IPS-11a (cell line): ENCODE results near the gene TSC2.

Experiments
- H3K4me3 ChIP-seq: one replicate; pipeline ENCODE4 v1.5.1; 2013; ENCODE audit warnings: low read depth, low read length, control low read depth

Gene TSC2

GRCh38 chr16:2066139-2066538 is 18.4 kb downstream of the TSC2 start:
- no peak overlapping the region for H3K4me3 ChIP-seq

GRCh38 chr16:2070576-2071453 is 23.0 kb downstream of the TSC2 start:
- no peak overlapping the region for H3K4me3 ChIP-seq

- H3K4me3 ChIP-seq = no peak overlapping the region
These were observed 23.8 kb downstream of the TSC2 start for GRCh38 chr16:2071454-2072202.

GRCh38 chr16:2072926-2073325 is 25.1 kb downstream of the TSC2 start:
- H3K4me3 ChIP-seq = no peak overlapping the region

- no peak overlapping the region for H3K4me3 ChIP-seq
These were observed 26.3 kb downstream of the TSC2 start for GRCh38 chr16:2074071-2074470.

- H3K4me3 ChIP-seq = no peak overlapping the region
These were observed 27.8 kb downstream of the TSC2 start for GRCh38 chr16:2075631-2076030.

- no peak overlapping the region for H3K4me3 ChIP-seq
These were observed 28.5 kb downstream of the TSC2 start for GRCh38 chr16:2076072-2076865.

- no peak overlapping the region for H3K4me3 ChIP-seq
These were observed 29.2 kb downstream of the TSC2 start for GRCh38 chr16:2077016-2077415.

GRCh38 chr16:2077696-2078095 is 29.9 kb downstream of the TSC2 start:
- H3K4me3 ChIP-seq = no peak overlapping the region

- no peak overlapping the region for H3K4me3 ChIP-seq
These were observed 30.3 kb downstream of the TSC2 start for GRCh38 chr16:2078096-2078495.

- no peak overlapping the region for H3K4me3 ChIP-seq
These were observed 30.9 kb downstream of the TSC2 start for GRCh38 chr16:2078691-2079090.

- H3K4me3 ChIP-seq = no peak overlapping the region
These were observed 31.6 kb downstream of the TSC2 start for GRCh38 chr16:2079311-2079800.

- H3K4me3 ChIP-seq = no peak overlapping the region
These were observed 32.2 kb downstream of the TSC2 start for GRCh38 chr16:2079991-2080390.

- H3K4me3 ChIP-seq = no peak overlapping the region
These were observed 33.7 kb downstream of the TSC2 start for GRCh38 chr16:2081201-2082084.

- no peak overlapping the region for H3K4me3 ChIP-seq
These were observed 34.6 kb downstream of the TSC2 start for GRCh38 chr16:2082171-2082982.

- H3K4me3 ChIP-seq = no peak overlapping the region
These were observed 35.2 kb downstream of the TSC2 start for GRCh38 chr16:2082983-2083364.

GRCh38 chr16:2083409-2083808 is 35.6 kb downstream of the TSC2 start:
- no peak overlapping the region for H3K4me3 ChIP-seq

GRCh38 chr16:2083876-2084780 is 36.3 kb downstream of the TSC2 start:
- H3K4me3 ChIP-seq = no peak overlapping the region
